HG03139 (cell line): Measurements from ENCODE around the gene GNPDA2.

Experiments
- ATAC-seq: cut with Tn5 transposase; IDR thresholded peaks from one replicate; pipeline ENCODE4 v1.9.1; 2021; ENCODE audit not compliant: unreplicated experiment

The GNPDA2 gene

DNA sequence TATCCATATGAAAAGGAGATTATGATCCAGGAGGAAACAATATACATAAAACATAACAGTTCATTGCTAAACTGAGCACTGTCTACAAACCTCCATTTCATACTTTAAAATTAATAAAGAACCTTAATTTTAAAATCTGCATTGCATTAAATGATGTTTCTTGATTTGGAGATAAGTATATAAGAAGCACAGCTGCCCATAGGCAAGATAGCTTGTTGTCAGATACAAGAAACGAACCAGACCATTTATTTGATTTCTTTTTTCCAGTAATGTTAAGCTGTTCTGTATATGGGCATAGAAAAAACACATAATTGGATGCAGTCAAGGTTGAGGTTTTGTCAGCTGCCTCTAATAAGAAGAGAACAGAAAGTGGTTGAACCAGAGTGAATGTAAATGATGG is 41.7 kb downstream of the GNPDA2 start:
- ATAC-seq, result no peak

GRCh38 chr4:44679060-44679459 is 47.3 kb downstream of the GNPDA2 start:
- no peak for ATAC-seq

GRCh38 chr4:44678094-44679041 is 48.0 kb downstream of the GNPDA2 start, which contains the start of gene GUF1:
GUF1 (plus strand) TSS chr4:44678420; CDS start chr4:44678623, 203 bp downstream.
- peak; percentile 96 for ATAC-seq

- no peak for ATAC-seq
Observed at GRCh38 chr4:44675366-44675765, 51.0 kb downstream of the GNPDA2 start.

DNA sequence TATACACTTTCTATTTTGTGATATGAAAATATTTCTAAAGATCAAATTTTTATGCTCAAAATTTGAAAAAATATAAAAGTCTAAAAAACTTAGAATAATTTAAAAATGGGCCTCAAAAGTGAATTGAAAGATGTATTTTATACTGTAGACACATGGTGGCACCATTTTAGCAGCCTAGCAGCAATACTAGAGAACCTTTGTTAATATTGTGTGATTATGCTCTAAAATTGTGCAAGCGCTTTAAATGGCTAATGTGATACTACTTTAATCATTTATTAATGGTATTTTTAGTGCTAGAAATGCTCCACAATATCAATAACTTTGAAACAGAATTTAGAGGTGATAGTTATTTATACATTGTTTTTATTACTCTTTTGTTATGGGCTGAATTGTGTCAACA is 51.9 kb downstream of the GNPDA2 start:
- no peak for ATAC-seq

DNA sequence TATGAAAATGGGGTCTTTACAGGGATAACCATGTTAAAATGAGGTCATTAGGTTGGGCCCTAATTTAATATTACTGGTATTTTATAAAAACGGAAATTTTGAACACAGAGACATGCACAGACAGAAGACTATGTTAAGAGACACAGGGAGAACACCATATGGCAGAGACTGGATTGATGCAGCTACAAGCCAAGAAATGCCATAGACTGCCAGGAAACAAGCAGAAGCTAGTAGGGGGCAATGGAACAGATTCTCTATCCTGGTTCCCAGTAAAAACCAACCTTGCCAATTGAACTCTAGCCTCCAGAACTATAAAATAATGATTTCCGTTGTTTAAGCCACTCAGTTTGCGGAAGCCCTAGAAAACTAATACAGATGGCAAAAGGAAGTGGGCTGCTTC is 54.7 kb downstream of the GNPDA2 start:
- no peak for ATAC-seq

DNA sequence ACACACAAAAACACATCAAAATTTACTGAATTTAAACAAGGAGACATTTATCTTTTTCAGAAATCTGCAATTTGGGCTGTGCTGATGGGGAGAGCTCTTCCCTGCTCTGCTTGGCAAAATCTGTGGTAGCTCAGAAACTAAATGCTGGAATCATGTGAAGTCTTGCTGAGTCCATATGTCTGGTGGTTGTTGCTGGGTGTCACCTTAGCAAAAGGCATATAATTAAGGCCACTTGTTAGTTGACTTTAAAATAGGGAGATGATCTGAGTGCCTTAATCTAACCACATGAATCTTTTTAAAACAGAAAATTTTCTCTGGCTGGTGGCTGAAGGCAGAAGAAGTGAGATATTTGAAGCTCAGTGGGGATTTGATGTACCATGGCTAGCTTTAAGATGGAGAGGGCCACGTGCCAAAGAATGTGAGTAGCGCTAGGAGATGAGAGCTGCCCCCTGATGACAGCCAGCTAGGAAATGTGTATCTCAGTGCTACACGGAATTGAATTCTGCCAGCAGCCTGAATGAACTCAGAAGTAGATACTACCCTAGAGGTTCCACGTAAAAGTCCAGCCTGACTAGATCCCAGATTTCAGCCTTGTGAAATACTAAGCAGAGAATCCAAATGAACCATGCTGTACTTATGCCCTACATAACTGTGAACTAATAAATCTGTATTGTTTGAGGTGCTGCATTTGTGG is 55.7 kb downstream of the GNPDA2 start:
- no peak for ATAC-seq

GRCh38 chr4:44668526-44668925 is 57.8 kb downstream of the GNPDA2 start:
- no peak for ATAC-seq

GRCh38 chr4:44663539-44664263 is 62.7 kb downstream of the GNPDA2 start:
- ATAC-seq, result no peak

DNA sequence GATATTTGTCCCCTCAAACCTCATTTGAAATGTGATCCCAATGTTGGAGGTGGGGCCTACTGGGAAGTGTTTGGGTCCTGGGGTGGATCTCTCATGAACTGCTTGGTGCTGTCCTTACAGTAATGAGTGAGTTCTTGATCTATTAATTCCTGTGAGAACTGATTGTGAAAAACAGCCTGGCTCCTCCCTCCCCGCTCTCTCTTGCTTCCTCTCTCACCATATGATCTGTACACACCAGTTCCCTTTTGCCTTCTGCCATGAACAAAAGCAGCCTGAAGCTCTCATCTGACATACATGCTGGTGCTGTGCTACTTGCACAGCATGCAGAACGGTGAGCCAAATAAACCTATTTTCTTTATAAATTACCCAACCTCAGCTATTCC is 63.7 kb downstream of the GNPDA2 start:
- no peak for ATAC-seq

- ATAC-seq, result no peak
Observed at GRCh38 chr4:44661940-44662622, 64.3 kb downstream of the GNPDA2 start.

GRCh38 chr4:44660396-44660795 is 66.0 kb downstream of the GNPDA2 start:
- no peak for ATAC-seq

DNA sequence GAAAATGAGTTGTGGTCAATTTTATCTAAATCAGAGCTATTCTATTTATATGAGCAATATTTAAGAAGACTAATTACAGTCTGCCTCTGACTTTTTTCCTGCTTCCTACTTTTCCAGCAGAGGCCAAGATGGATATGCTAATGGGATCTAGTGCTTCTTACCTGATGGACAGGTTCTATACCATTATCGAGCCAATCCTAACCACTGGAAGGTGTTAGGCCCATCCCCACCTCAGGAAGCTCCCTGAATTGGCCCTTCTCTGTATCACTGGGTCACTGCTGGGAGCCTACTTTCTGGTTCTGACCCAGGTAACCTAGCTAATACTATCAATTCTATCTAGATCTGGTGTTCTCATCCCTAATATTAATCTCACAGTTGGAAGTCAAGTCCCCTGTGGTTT is 74.4 kb downstream of the GNPDA2 start:
- ATAC-seq, result no peak
